Vagina (tissue), 2 donors: ENCODE data around the gene VWDE. TPM values are rescaled to one million over a fixed set of nuclear protein-coding genes. Genes with fewer than 3 reads are reported as not detected.

Experiments used
- DNase-seq, 2 donors: peaks; one replicate each; pipeline ENCODE4 v3.0.0-alpha.2; 2017; ENCODE audit errors: extremely low spot score in 2 of 2
- H3K27ac ChIP-seq: fragments of 200-600 bp; sonication (generic); one replicate; pipeline ENCODE4 v1.5.1; 2019
- H3K27me3 ChIP-seq: fragments of 200-600 bp; sonication (generic); one replicate; pipeline ENCODE4 v1.5.1; 2019
- H3K36me3 ChIP-seq, 2 donors: fragments of 200-600 bp; sonication (generic); one replicate each; pipeline ENCODE4 v1.5.1; 2017 to 2019
- H3K4me1 ChIP-seq: fragments of 200-600 bp; sonication (generic); one replicate; pipeline ENCODE4 v1.5.1; 2019
- H3K4me3 ChIP-seq, 2 donors: fragments of 200-600 bp; sonication (generic); 1 replicate in 1 of 2; 2 replicates in 1 of 2; pipeline ENCODE4 v1.5.1; 2016 to 2019
- H3K9me3 ChIP-seq: fragments of 200-600 bp; sonication (generic); one replicate; pipeline ENCODE4 v1.5.1; 2019
- CTCF ChIP-seq, 3 experiments: fragments of 450-650 bp in 2 of 3; fragments of 200-600 bp in 1 of 3; sonication (generic) in 1 of 3; IDR thresholded peaks; one replicate each; pipeline ENCODE4 v1.5.1; 2017 to 2019; ENCODE audit warnings: antibody characterized with exemption in 3 of 3, mild to moderate bottlenecking in 2 of 3, moderate library complexity in 2 of 3
- POLR2A ChIP-seq, 2 donors: fragments of 450-650 bp; IDR thresholded peaks; one replicate each; pipeline ENCODE4 v1.6.1; 2017; ENCODE audit warnings: antibody characterized with exemption in 2 of 2, mild to moderate bottlenecking in 2 of 2, moderate library complexity in 2 of 2
- POLR2AphosphoS5 ChIP-seq, 2 donors: sonication (generic); formaldehyde crosslinking; IDR thresholded peaks; one replicate each; pipeline ENCODE4 v1.9.0; 2017; ENCODE audit warnings: antibody characterized with exemption in 2 of 2, mild to moderate bottlenecking in 2 of 2, low read depth in 1 of 2; ENCODE audit not compliant: insufficient read depth in 1 of 2
- intact Hi-C: fragments of 100-400 bp; cut with DNase I; formaldehyde crosslinking; loops from one replicate; pipeline ENCODE4 v1.15.1; 2023
- total RNA-seq: library from RNA; depleted of rRNA; stranded (reverse); fragments of >200 nt; gene quantifications from one replicate; pipeline ENCODE4 v1.2.3, GENCODE V29; 2016

Gene VWDE
- total RNA-seq, 1 donor from 2014 or later, result 2.9 TPM

DNA sequence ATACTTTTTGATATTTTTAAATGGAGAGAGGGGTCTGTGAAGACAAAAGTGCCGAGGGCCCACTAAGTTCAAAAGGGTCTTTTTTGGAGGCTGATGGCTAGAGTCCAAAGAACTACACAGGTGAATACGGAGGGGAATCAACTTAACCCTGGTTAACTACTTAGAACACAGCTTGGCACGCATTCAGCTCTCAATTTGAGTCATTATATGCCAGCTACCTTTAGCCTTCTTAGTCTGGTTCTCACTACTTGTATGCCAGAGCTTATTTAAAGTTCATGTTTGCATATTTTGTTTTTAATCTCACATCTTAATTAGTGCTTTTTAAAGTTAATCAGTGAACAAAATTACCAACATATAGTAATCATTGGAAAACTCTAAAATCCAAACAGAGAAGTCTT is 80.8 kb downstream of the VWDE start:
- no peak for DNase-seq
- Histone ChIP-seq H3K9me3 (no peaks in the 10 kb centered on the region), H3K36me3 (no peaks in the 10 kb centered on the region), H3K4me1 (no peaks in the 10 kb centered on the region), H3K27ac (no peak overlapping the region), H3K27me3 (no peaks in the 10 kb centered on the region), H3K4me3 (no peak overlapping the region)
- intact Hi-C loops, result no loop called here
- TF ChIP-seq CTCF (IDR thresholded peaks at IDR 0.05), result no peak
- no peak for TF ChIP-seq POLR2A (IDR thresholded peaks at IDR 0.05)
- no peak for TF ChIP-seq POLR2AphosphoS5 (IDR thresholded peaks at IDR 0.05; ENCODE audit: insufficient read depth in 1 of 2, low read depth in 1 of 2)

DNA sequence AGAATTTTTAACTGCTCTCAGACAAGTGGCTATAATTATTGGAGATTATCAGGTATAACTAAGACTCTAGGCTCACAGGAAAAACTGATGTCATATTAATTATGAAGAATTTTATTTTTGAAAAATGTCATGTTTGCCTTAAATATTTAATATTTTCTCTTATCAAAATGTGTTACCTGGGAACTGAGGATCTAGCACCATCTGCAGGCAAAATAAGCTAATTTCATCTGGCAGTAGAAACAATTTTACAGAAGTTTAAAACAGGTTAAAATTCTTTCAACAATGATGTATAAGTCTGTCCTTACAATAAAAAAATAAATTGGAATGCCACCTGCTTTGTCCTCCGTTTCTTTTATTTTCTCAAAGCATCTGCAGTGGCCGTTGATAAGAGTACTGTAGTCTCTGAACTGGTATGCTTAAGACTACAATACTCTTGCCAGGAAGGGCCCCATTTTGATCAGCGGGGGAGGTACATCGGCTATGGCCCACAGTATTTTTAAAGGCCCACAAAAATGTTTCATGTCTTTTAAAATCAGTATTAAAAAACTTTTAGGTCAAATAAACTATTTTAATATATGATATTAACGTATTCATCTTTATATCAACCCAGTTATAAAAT is 81.3 kb downstream of the VWDE start:
- no peak for DNase-seq
- H3K27ac ChIP-seq, result no peak overlapping the region
- H3K4me3 ChIP-seq, result no peak overlapping the region
- no peaks in the 10 kb centered on the region for H3K36me3 ChIP-seq
- TF ChIP-seq POLR2A (IDR thresholded peaks at IDR 0.05) (no peak), POLR2AphosphoS5 (IDR thresholded peaks at IDR 0.05; ENCODE audit: insufficient read depth in 1 of 2, low read depth in 1 of 2) (no peak), CTCF (IDR thresholded peaks at IDR 0.05) (peak in 2 of 3 experiments; percentile 55 to 58)
- H3K27me3 ChIP-seq, result no peaks in the 10 kb centered on the region
- no peaks in the 10 kb centered on the region for H3K9me3 ChIP-seq
- H3K4me1 ChIP-seq, result no peaks in the 10 kb centered on the region
- intact Hi-C loops, result no loop called here

DNA sequence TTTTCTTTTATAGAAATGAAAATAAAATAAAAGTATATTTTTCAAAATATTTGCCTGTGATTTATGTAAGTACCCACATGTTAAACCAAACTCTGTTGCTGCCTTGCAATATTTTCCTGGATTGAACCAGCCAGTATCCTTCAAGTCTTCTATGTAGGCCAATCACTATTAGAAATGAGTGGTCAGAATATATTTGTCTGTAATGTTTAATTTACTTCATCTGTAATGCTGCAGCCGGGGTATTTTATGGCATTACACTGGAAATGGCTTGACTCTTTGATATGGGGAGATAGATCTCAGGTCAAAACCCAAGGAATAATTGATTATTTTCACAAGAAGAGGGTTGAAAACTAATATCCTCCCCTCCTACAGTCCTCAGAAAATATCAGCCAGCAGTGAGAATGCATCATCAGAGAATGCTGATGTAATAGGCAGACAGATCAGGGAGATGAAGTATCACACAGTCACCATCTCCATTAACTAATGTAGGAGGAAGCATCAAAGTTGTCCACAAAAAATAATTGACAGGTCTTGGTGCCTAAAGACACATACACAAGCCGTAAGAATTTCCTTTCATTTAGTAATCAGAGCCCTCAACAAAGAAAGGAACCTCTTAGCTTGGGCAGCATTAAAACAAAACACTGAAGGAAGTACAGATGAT is 82.5 kb downstream of the VWDE start:
- no peak overlapping the region for H3K4me3 ChIP-seq
- H3K4me1 ChIP-seq, result no peaks in the 10 kb centered on the region
- TF ChIP-seq POLR2A (IDR thresholded peaks at IDR 0.05), result no peak
- no peaks in the 10 kb centered on the region for H3K9me3 ChIP-seq
- H3K27me3 ChIP-seq, result no peaks in the 10 kb centered on the region
- DNase-seq, result no peak
- intact Hi-C loops, result no loop called here
- H3K27ac ChIP-seq, result no peak overlapping the region
- no peaks in the 10 kb centered on the region for H3K36me3 ChIP-seq

DNA sequence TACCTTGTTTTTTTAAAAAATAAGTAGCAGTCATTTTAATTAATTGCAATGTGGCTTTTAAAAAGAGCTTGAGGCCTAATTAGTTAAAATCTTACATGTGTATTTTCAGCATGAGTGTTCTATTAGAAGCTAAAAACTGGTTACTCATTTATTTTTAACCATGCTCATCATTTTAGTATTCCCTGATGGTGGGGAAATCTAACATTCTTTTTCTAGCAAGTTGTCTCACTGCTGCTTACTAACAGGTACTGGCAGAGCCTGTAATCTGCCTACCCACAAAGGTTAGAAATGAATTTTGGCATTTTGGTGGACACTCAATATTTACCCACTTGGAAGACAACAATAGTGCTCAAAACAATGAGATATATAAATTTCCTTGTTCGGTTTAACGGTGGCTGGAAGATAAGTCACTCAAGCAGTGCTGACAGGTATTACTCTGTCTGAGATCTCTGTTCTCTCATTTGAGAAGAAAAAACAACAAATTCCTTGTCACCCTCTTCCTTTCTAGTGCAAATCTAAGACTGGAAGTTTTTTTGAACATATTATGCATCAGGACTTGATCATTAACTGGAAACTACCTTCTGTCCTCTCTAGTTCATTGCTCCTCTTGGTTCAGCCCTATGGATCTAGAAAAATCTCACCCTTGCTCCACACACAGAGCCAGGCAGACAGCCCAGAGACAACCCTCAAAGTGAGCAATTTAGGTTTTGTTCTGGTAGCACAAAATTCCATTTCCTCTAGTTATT is 83.3 kb downstream of the VWDE start:
- Histone ChIP-seq H3K27ac (no peak overlapping the region), H3K4me3 (no peak overlapping the region), H3K4me1 (no peaks in the 10 kb centered on the region), H3K36me3 (no peaks in the 10 kb centered on the region), H3K9me3 (no peaks in the 10 kb centered on the region), H3K27me3 (no peaks in the 10 kb centered on the region)
- no peak for DNase-seq
- intact Hi-C loops, result no loop called here
- no peak for TF ChIP-seq POLR2A (IDR thresholded peaks at IDR 0.05)
- no peak for TF ChIP-seq CTCF (IDR thresholded peaks at IDR 0.05)
- TF ChIP-seq POLR2AphosphoS5 (IDR thresholded peaks at IDR 0.05; ENCODE audit: insufficient read depth in 1 of 2, low read depth in 1 of 2), result no peak

- H3K27me3 ChIP-seq, result no peaks in the 10 kb centered on the region
- no peak for DNase-seq
- H3K9me3 ChIP-seq, result no peaks in the 10 kb centered on the region
- TF ChIP-seq POLR2A (IDR thresholded peaks at IDR 0.05) (no peak), CTCF (IDR thresholded peaks at IDR 0.05) (no peak), POLR2AphosphoS5 (IDR thresholded peaks at IDR 0.05; ENCODE audit: insufficient read depth in 1 of 2, low read depth in 1 of 2) (no peak)
- no peak overlapping the region for H3K4me3 ChIP-seq
- intact Hi-C loops, result no loop called here
- H3K36me3 ChIP-seq, result no peaks in the 10 kb centered on the region
- no peak overlapping the region for H3K27ac ChIP-seq
- no peaks in the 10 kb centered on the region for H3K4me1 ChIP-seq
Observed at GRCh38 chr7:12317675-12318074, 86.0 kb downstream of the VWDE start.
